HG03469 (cell line): ENCODE results near the gene DPYD.

ENCODE experiments used
- ATAC-seq: cut with Tn5 transposase; IDR thresholded peaks from one replicate; pipeline ENCODE4 v1.9.1; 2021; ENCODE audit warnings: mild to moderate bottlenecking, moderate library complexity, moderate number of reproducible peaks; ENCODE audit not compliant: unreplicated experiment

The DPYD gene

GRCh38 chr1:97461782-97462181, 459.1 kb downstream of the DPYD start:
- ATAC-seq: peak; percentile 96

GRCh38 chr1:97457446-97458089, 463.3 kb downstream of the DPYD start:
- ATAC-seq: no peak

GRCh38 chr1:97451944-97452343, 468.9 kb downstream of the DPYD start:
- no peak for ATAC-seq

GRCh38 chr1:97451046-97451826, 469.6 kb downstream of the DPYD start:
- ATAC-seq: no peak

- ATAC-seq: no peak
Observed at GRCh38 chr1:97441966-97442365, 478.9 kb downstream of the DPYD start.

- no peak for ATAC-seq
Observed at GRCh38 chr1:97433824-97434177, 487.0 kb downstream of the DPYD start.

- ATAC-seq: no peak
Observed at GRCh38 chr1:97433094-97433823, 487.6 kb downstream of the DPYD start.

- no peak for ATAC-seq
Observed at GRCh38 chr1:97427371-97427770, 493.5 kb downstream of the DPYD start.

- no peak for ATAC-seq
Observed at GRCh38 chr1:97424209-97424608, 496.6 kb downstream of the DPYD start.

- ATAC-seq: no peak
Observed at GRCh38 chr1:97423403-97423802, 497.4 kb downstream of the DPYD start.

GRCh38 chr1:97417661-97418060, 503.2 kb downstream of the DPYD start:
- ATAC-seq: no peak

GRCh38 chr1:97414682-97415312, 506.0 kb downstream of the DPYD start:
- no peak for ATAC-seq

GRCh38 chr1:97412737-97413136, 508.1 kb downstream of the DPYD start:
- no peak for ATAC-seq

- no peak for ATAC-seq
Observed at GRCh38 chr1:97412166-97412565, 508.7 kb downstream of the DPYD start.

- ATAC-seq: no peak
Observed at GRCh38 chr1:97396463-97396862, 524.4 kb downstream of the DPYD start.

- ATAC-seq: no peak
Observed at GRCh38 chr1:97392701-97393100, 528.1 kb downstream of the DPYD start.

- ATAC-seq: no peak
Observed at GRCh38 chr1:97385536-97386277, 535.1 kb downstream of the DPYD start.

GRCh38 chr1:97384294-97384968, 536.4 kb downstream of the DPYD start:
- ATAC-seq: no peak

GRCh38 chr1:97383797-97384196, 537.0 kb downstream of the DPYD start:
- ATAC-seq: no peak

GRCh38 chr1:97382206-97382605, 538.6 kb downstream of the DPYD start:
- no peak for ATAC-seq
